ENCODE data around the gene OGFOD2.

Gene OGFOD2

DNA sequence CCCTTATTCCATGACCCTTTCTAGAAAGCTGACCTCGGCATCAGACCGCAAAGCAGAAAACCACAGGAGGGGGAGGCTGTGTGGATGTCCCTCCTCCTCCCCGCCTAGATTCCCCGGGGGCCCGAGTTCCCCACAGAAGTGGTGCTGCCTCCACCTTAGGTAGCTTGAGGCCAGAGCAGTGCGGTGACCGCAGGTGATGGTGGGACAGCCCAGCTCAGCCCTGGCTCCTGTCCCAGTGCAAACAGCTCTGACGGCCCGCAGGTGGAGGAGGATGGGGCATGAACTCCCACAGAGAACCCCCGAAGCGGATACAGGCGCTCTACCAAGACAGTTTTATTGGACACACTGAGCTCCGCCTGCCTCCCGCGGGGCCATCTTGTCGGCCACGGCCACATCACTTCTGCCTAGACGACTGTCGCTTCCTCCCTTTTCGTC, 25.0 kb downstream of the OGFOD2 start:
- no peak overlapping the region for H3K27ac ChIP-seq
- TF ChIP-seq, protein P1, sequence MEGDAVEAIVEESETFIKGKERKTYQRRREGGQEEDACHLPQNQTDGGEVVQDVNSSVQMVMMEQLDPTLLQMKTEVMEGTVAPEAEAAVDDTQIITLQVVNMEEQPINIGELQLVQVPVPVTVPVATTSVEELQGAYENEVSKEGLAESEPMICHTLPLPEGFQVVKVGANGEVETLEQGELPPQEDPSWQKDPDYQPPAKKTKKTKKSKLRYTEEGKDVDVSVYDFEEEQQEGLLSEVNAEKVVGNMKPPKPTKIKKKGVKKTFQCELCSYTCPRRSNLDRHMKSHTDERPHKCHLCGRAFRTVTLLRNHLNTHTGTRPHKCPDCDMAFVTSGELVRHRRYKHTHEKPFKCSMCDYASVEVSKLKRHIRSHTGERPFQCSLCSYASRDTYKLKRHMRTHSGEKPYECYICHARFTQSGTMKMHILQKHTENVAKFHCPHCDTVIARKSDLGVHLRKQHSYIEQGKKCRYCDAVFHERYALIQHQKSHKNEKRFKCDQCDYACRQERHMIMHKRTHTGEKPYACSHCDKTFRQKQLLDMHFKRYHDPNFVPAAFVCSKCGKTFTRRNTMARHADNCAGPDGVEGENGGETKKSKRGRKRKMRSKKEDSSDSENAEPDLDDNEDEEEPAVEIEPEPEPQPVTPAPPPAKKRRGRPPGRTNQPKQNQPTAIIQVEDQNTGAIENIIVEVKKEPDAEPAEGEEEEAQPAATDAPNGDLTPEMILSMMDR (conservative IDR thresholded peaks at IDR 0.05), result no peak
- TF ChIP-seq ZFX (IDR thresholded peaks at IDR 0.05), result no peak

DNA sequence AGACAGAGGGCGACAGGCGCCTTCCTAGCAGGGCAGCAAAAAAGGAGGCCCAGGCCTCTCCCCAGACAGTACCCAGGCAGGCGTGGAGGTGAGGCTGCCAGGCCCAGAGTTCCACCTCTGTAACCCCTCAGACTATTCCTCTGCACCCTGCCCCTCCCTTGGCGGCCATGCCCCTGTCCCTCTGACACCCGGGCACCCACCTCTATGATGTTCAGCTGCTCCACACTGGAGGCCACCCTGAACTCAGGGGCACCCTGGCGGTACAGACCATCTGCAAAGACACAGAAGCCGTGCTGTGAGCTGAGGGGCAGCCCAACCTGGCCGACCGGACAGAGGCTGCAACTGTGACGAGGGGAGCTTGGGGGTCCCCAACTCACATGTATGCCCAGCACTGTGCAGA, 25.5 kb downstream of the OGFOD2 start:
- TF ChIP-seq ZFX (IDR thresholded peaks at IDR 0.05), result no peak
- TF ChIP-seq, protein P1 (conservative IDR thresholded peaks at IDR 0.05), result no peak
- H3K27ac ChIP-seq, result no peak overlapping the region

DNA sequence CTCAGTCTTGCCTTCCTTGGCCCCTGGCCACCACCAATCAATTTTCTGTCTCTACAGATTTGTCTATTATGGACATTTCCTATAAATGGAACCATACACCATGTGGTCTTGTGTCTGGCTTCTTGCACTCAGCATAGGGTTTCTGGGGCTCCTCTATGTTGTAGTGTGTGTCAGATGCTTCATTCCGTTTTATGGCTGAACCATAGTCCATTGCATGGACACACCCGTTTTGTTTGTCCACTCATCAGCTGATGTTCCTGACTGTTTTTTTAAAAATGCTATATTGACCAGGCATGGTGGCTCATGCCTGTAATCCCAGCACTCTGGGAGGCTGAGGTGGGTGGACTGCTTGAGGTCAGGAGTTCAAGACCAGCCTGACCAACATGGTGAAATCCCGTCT, 26.4 kb downstream of the OGFOD2 start:
- TF ChIP-seq, protein P1 (conservative IDR thresholded peaks at IDR 0.05), result no peak
- no peak for TF ChIP-seq ZFX (IDR thresholded peaks at IDR 0.05)
- H3K27ac ChIP-seq, result no peak overlapping the region

DNA sequence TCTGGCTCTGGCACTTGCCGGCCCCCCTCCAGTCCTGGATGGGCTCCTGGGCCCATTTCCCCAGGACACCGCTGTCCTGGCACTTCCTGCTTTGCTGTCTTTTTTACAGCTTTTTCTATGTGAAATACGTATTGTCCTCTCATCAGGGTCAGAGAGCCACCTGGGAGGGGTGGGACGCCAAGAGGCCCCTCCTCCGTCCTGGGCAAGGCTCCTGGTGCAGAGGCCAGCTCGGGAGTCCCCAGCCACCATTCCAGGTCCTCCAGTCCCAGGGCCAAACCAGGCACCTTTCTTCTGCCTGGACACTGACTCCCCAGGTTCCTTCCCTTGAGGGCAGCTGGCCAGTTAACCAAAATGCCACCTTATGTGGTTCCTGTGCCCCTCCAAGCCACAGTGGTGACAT, 28.2 kb downstream of the OGFOD2 start:
- TF ChIP-seq ZFX (IDR thresholded peaks at IDR 0.05), result no peak
- TF ChIP-seq, protein P1 (conservative IDR thresholded peaks at IDR 0.05), result no peak
- H3K27ac ChIP-seq, result no peak overlapping the region

DNA sequence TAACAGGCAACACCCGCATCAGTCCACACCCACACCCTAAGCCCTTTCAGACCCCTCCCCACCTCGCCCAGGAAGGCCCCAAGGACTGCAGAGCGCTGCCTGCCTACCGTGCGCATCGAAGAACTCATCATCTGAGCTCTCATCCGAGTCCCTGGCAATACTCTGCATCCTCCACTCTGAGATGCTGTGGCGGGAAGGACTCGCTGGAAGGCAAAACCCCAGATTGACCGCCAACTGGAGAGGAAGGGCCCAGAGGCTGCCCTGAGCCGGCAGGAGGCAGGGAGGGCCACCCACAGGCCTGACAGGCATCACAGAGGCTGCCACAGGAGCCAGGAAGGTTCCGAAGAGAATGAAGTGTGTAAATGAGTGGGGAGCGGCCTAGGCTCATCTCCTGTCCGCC, 29.2 kb downstream of the OGFOD2 start:
- no peak for TF ChIP-seq ZFX (IDR thresholded peaks at IDR 0.05)
- TF ChIP-seq, protein P1 (conservative IDR thresholded peaks at IDR 0.05), result no peak

DNA sequence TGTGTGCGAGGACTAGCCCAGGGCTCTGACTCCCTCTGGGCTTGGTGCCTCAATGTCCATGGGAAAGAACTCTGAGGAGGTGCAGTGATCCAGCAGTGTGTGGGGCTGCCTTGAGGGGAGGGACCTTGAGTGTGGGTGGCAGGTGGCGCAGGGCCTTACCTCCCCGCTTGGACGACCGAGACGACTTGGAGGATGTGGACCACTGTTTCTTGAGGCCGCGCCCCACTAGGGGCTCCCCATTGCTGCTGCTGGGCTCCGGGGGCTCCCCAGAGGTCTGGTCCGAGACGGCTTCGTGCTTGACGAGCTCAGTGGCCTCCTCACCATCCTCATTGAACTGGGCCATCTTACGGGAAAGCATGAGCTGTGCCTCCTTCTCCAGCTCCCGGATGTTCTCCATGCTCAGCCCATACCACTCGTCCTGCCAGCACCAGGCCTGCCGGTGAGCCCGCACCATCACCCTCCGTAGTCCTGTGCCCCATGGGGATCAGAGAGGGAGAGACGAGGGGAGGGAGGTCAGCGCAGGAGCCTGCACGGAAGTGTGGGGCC, 30.1 kb downstream of the OGFOD2 start:
- TF ChIP-seq, protein P1 (conservative IDR thresholded peaks at IDR 0.05), result no peak
- TF ChIP-seq ZFX (IDR thresholded peaks at IDR 0.05), result no peak
- no peak overlapping the region for H3K27ac ChIP-seq

More for the DNA sequence above, 29.2 kb downstream of the OGFOD2 start:
- H3K27ac ChIP-seq, result no peak overlapping the region

DNA sequence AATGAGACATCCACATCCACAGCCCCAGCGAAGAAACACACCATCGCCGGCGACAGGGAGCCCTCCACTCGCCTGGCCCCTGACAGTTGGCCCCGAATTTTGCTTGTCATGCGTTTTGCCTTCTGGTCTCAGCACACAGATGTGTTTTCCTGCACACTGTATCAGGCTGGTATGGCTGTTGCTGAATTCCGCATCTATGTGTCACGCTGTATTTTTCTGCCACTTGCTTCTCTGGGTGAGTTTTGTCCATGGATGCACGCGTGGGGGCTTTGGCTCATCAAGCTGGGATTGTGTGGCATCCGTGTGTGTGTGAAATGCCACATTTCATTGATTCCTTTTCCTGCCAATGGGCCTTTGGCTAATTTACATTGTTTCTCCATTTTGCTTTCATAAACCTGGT, 31.9 kb downstream of the OGFOD2 start:
- TF ChIP-seq ZFX (IDR thresholded peaks at IDR 0.05), result no peak
- TF ChIP-seq, protein P1 (conservative IDR thresholded peaks at IDR 0.05), result no peak
- no peak overlapping the region for H3K27ac ChIP-seq
